HG02763 (cell line): Measurements from ENCODE around the gene FHL3.

ENCODE experiments used
- ATAC-seq: cut with Tn5 transposase; IDR thresholded peaks from one replicate; pipeline ENCODE4 v1.9.1; 2021; ENCODE audit warnings: mild to moderate bottlenecking, moderate library complexity; ENCODE audit not compliant: unreplicated experiment

Gene FHL3

GRCh38 chr1:38014724-38015424, 9.6 kb upstream of the FHL3 start:
- ATAC-seq, result no peak

GRCh38 chr1:38014171-38014570, 8.9 kb upstream of the FHL3 start:
- no peak for ATAC-seq

GRCh38 chr1:38013227-38013622, 7.9 kb upstream of the FHL3 start:
- no peak for ATAC-seq

GRCh38 chr1:38012363-38013226, 7.3 kb upstream of the FHL3 start, which contains the start of gene UTP11:
Gene UTP11, plus strand, starts transcription at chr1:38012734. Its CDS starts 69 bp downstream, at chr1:38012803.
- ATAC-seq, result peak; percentile 95

GRCh38 chr1:38009841-38010180, 4.5 kb upstream of the FHL3 start:
- no peak for ATAC-seq

GRCh38 chr1:38009088-38009840, 4.0 kb upstream of the FHL3 start:
- no peak for ATAC-seq

GRCh38 chr1:38006008-38006828, 904 bp upstream of the FHL3 start:
- no peak for ATAC-seq

GRCh38 chr1:38004284-38005108, 818 bp downstream of the FHL3 start:
- no peak for ATAC-seq

GRCh38 chr1:38003261-38004250, 1.8 kb downstream of the FHL3 start:
- no peak for ATAC-seq

- ATAC-seq, result no peak
These were observed 4.5 kb downstream of the FHL3 start for GRCh38 chr1:38000529-38001455.

GRCh38 chr1:38000233-38000528, 5.1 kb downstream of the FHL3 start:
- ATAC-seq, result no peak

- ATAC-seq, result no peak
These were observed 5.7 kb downstream of the FHL3 start for GRCh38 chr1:37999430-38000232.

GRCh38 chr1:37998913-37999429, 6.3 kb downstream of the FHL3 start:
- no peak for ATAC-seq

- no peak for ATAC-seq
These were observed 7.1 kb downstream of the FHL3 start for GRCh38 chr1:37998089-37998808.

- ATAC-seq, result no peak
These were observed 7.8 kb downstream of the FHL3 start for GRCh38 chr1:37997256-37998088.
